Uterus (tissue), 2 donors: ENCODE data around the gene RBMS1.

Experiments used
- POLR2A ChIP-seq, 2 donors: fragments of 450-650 bp; IDR thresholded peaks; one replicate each; pipeline ENCODE4 v1.6.1; 2016; ENCODE audit warnings: antibody characterized with exemption in 2 of 2, mild to moderate bottlenecking in 1 of 2, moderate library complexity in 1 of 2
- TF ChIP-seq, protein P1 (sequence below), 4 experiments: fragments of 200-600 bp in 2 of 4; fragments of 450-650 bp in 2 of 4; sonication (generic) in 2 of 4; IDR thresholded peaks; one replicate each; pipeline ENCODE4 v1.5.1; 2016 to 2019; ENCODE audit warnings: antibody characterized with exemption in 4 of 4, mild to moderate bottlenecking in 2 of 4, moderate library complexity in 1 of 4

GRCh38 chr2:160347269-160347863, 146.2 kb downstream of the RBMS1 start:
- TF ChIP-seq, protein P1, sequence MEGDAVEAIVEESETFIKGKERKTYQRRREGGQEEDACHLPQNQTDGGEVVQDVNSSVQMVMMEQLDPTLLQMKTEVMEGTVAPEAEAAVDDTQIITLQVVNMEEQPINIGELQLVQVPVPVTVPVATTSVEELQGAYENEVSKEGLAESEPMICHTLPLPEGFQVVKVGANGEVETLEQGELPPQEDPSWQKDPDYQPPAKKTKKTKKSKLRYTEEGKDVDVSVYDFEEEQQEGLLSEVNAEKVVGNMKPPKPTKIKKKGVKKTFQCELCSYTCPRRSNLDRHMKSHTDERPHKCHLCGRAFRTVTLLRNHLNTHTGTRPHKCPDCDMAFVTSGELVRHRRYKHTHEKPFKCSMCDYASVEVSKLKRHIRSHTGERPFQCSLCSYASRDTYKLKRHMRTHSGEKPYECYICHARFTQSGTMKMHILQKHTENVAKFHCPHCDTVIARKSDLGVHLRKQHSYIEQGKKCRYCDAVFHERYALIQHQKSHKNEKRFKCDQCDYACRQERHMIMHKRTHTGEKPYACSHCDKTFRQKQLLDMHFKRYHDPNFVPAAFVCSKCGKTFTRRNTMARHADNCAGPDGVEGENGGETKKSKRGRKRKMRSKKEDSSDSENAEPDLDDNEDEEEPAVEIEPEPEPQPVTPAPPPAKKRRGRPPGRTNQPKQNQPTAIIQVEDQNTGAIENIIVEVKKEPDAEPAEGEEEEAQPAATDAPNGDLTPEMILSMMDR (IDR thresholded peaks at IDR 0.05): no peak
- no peak for TF ChIP-seq POLR2A (IDR thresholded peaks at IDR 0.05)
